ENCODE results near the gene IL1B.
"Not testable (repeated sequence)": the region's sequence is repeated elsewhere in the genome, so short reads cannot be mapped to it uniquely, and the experiment has no call there.

The IL1B gene

DNA sequence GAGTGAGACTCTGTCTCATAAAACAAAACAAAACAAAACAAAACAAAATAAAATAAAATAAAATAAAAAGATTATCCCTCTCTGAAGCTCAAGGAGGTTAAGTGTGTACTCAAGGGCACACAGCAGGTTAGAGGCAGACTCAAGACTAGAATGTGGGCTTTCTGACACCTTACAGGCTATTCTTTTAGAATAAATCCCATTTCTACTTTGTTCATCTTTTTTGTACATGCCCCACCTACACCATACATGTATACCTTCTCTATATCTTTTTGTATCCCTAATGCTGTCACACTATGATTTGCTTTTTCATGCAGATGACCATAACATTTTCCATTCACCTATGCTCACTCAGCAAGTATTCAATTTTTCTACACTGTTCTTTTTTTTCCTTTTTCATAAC lies 2.6 kb downstream of the IL1B start:
- TF ChIP-seq, protein P1, sequence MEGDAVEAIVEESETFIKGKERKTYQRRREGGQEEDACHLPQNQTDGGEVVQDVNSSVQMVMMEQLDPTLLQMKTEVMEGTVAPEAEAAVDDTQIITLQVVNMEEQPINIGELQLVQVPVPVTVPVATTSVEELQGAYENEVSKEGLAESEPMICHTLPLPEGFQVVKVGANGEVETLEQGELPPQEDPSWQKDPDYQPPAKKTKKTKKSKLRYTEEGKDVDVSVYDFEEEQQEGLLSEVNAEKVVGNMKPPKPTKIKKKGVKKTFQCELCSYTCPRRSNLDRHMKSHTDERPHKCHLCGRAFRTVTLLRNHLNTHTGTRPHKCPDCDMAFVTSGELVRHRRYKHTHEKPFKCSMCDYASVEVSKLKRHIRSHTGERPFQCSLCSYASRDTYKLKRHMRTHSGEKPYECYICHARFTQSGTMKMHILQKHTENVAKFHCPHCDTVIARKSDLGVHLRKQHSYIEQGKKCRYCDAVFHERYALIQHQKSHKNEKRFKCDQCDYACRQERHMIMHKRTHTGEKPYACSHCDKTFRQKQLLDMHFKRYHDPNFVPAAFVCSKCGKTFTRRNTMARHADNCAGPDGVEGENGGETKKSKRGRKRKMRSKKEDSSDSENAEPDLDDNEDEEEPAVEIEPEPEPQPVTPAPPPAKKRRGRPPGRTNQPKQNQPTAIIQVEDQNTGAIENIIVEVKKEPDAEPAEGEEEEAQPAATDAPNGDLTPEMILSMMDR (IDR thresholded peaks at IDR 0.05; ENCODE audit: insufficient read depth, low read depth, low read length, missing control alignments): no peak
- H3K4me3 ChIP-seq (ENCODE audit: low read depth, low read length): no peak overlapping the region
- no peak for DNase-seq (ENCODE audit: low read depth)

DNA sequence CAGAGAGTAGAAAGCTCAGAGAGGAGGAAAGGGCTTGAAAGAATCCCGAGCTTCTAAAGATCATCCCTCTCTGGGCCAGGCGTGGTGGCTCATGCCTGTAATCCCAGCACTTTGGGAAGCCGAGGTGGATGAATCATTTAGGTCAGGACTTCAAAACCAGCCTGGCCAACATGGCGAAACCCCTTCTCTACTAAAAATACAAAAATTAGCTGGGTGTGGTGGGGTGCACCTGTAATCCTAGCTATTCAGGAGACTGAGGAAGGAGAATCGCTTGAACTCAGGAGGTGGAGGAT lies 3.0 kb downstream of the IL1B start:
- not testable (repeated sequence) for DNase-seq (ENCODE audit: low read depth); H3K4me3 ChIP-seq (ENCODE audit: low read depth, low read length)

- DNase-seq (ENCODE audit: low read depth): no peak
- TF ChIP-seq, protein P1 (IDR thresholded peaks at IDR 0.05; ENCODE audit: insufficient read depth, low read depth, low read length, missing control alignments): no peak
- H3K4me3 ChIP-seq (ENCODE audit: low read depth, low read length): no peak overlapping the region
Observed at GRCh38 chr2:112832841-112833638, 3.5 kb downstream of the IL1B start.

GRCh38 chr2:112831946-112832840 lies 4.4 kb downstream of the IL1B start:
- peak; percentile 42 for DNase-seq (ENCODE audit: low read depth)
- H3K4me3 ChIP-seq (ENCODE audit: low read depth, low read length): no peak overlapping the region
- TF ChIP-seq, protein P1 (IDR thresholded peaks at IDR 0.05; ENCODE audit: insufficient read depth, low read depth, low read length, missing control alignments): no peak

DNA sequence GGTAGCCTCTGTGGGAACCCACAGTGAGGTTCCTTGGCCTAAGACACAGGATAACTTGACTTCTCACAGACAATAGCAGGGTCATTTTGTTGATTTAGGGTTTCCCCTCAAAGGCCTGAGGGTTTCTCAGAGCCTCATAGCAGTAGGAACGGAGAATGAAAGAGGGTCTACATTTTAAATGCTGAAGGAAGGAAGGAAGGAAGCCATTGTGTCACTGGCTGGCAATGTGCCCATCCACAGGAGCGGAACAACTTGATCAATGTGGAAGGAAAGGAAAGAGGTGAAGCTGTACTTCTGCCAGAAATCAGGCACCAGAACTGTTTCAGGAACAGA lies 5.1 kb downstream of the IL1B start:
- H3K4me3 ChIP-seq (ENCODE audit: low read depth, low read length): no peak overlapping the region
- TF ChIP-seq, protein P1 (IDR thresholded peaks at IDR 0.05; ENCODE audit: insufficient read depth, low read depth, low read length, missing control alignments): no peak
- no peak for DNase-seq (ENCODE audit: low read depth)

GRCh38 chr2:112830682-112831512 lies 5.7 kb downstream of the IL1B start:
- no peak for DNase-seq (ENCODE audit: low read depth)
- TF ChIP-seq, protein P1 (IDR thresholded peaks at IDR 0.05; ENCODE audit: insufficient read depth, low read depth, low read length, missing control alignments): no peak
- H3K4me3 ChIP-seq (ENCODE audit: low read depth, low read length): no peak overlapping the region

All from GM12865 (cell line).